ENCODE data around the gene F2.

- no peak for TF ChIP-seq TAF1 (IDR thresholded peaks at IDR 0.05; ENCODE audit: borderline replicate concordance, insufficient read depth, low read length)
- TF ChIP-seq SIN3A (IDR thresholded peaks at IDR 0.05; ENCODE audit: borderline replicate concordance, insufficient read depth, low read length), result no peak
- TF ChIP-seq POLR2AphosphoS5 (IDR thresholded peaks at IDR 0.05; ENCODE audit: low read depth, low read length), result no peak
- no peak for TF ChIP-seq FOXP2 (optimal IDR thresholded peaks at IDR 0.05; ENCODE audit: borderline replicate concordance, extremely low read depth, extremely low read length, insufficient read depth)
- TF ChIP-seq, protein P1, sequence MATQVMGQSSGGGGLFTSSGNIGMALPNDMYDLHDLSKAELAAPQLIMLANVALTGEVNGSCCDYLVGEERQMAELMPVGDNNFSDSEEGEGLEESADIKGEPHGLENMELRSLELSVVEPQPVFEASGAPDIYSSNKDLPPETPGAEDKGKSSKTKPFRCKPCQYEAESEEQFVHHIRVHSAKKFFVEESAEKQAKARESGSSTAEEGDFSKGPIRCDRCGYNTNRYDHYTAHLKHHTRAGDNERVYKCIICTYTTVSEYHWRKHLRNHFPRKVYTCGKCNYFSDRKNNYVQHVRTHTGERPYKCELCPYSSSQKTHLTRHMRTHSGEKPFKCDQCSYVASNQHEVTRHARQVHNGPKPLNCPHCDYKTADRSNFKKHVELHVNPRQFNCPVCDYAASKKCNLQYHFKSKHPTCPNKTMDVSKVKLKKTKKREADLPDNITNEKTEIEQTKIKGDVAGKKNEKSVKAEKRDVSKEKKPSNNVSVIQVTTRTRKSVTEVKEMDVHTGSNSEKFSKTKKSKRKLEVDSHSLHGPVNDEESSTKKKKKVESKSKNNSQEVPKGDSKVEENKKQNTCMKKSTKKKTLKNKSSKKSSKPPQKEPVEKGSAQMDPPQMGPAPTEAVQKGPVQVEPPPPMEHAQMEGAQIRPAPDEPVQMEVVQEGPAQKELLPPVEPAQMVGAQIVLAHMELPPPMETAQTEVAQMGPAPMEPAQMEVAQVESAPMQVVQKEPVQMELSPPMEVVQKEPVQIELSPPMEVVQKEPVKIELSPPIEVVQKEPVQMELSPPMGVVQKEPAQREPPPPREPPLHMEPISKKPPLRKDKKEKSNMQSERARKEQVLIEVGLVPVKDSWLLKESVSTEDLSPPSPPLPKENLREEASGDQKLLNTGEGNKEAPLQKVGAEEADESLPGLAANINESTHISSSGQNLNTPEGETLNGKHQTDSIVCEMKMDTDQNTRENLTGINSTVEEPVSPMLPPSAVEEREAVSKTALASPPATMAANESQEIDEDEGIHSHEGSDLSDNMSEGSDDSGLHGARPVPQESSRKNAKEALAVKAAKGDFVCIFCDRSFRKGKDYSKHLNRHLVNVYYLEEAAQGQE (IDR thresholded peaks at IDR 0.05; ENCODE audit: insufficient read depth in 1 of 2, low read depth in 2 of 2, low read length in 2 of 2), result no peak
These were observed 10.4 kb downstream of the F2 start for GRCh38 chr11:46729110-46730027.

All from PFSK-1 (cell line).